GM12875 (cell line): ENCODE data around the gene ACIN1.

ENCODE experiments used
- H3K4me3 ChIP-seq: one replicate; pipeline ENCODE4 v1.5.1; 2011; ENCODE audit warnings: low read depth, low read length, control low read depth
- TF ChIP-seq, protein P1 (sequence below): IDR thresholded peaks from 2 replicates; pipeline ENCODE4 v1.5.1; 2011; ENCODE audit warnings: low read depth, mild to moderate bottlenecking, control low read depth, inconsistent platforms, low read length, moderate library complexity, borderline replicate concordance; ENCODE audit not compliant: insufficient read depth

The ACIN1 gene

DNA sequence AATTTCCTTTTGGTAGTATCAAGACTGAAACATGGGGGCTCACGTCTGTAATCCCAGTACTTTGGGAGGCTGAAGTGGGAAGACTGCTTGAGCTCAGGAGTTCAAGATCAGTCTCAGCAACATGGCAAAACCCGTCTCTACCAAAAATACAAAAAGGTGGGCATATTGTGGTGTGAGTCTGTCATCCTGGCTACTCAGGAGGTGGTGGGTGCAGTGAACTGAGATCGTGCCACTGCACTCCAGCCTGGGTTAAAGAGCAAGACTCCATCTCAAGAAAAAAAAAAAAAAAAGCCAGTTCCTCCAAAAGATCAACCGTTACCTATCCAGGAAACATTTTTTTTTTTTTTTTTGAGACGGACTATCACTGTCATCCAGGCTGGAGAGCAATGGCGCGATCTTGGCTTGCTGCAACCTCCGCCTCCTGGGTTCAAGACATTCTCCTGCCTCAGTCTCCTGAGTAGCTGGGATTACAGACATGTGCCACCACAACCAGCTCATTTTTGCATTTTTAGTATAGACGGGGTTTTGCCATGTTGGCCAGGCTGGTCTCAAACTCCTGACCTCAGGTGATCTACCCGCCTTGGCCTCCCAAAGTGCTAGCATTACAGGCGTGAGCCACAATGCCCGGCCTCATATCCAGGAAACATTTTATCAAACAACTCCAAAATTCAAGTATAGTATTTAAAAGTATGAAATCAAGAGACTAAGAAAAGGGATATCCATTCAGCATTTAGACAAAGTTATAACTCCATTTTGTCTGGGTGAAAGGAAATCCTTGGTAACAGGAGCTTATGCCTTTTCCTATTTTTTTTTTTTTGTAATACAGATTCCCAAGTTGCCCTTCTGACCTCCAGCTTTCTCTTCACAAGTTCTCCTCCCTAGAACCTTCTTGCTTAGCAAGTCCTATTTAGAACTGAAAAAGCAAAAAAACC is 3.4 kb downstream of the ACIN1 start:
- TF ChIP-seq, protein P1, sequence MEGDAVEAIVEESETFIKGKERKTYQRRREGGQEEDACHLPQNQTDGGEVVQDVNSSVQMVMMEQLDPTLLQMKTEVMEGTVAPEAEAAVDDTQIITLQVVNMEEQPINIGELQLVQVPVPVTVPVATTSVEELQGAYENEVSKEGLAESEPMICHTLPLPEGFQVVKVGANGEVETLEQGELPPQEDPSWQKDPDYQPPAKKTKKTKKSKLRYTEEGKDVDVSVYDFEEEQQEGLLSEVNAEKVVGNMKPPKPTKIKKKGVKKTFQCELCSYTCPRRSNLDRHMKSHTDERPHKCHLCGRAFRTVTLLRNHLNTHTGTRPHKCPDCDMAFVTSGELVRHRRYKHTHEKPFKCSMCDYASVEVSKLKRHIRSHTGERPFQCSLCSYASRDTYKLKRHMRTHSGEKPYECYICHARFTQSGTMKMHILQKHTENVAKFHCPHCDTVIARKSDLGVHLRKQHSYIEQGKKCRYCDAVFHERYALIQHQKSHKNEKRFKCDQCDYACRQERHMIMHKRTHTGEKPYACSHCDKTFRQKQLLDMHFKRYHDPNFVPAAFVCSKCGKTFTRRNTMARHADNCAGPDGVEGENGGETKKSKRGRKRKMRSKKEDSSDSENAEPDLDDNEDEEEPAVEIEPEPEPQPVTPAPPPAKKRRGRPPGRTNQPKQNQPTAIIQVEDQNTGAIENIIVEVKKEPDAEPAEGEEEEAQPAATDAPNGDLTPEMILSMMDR: no peak
- no peak overlapping the region for H3K4me3 ChIP-seq

DNA sequence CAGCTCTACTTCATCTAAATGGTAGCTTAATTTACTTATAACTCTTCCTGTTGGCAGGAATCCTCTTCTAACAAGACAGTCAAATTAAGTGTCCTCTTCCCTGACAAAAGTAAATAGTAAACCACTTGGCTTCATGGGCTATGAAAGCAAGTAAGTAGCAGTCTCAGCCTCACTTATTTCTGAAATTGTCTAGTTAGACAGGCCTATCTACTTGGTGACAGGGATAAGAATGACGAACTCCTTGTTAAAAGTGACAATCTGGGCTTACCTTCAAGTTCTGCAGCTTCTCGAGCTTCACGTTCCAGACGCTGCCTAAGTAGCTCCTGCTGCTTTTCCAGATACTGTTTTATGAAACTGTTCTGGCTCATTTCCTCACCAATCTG is 4.7 kb downstream of the ACIN1 start:
- H3K4me3 ChIP-seq: no peak overlapping the region
- TF ChIP-seq, protein P1: no peak

DNA sequence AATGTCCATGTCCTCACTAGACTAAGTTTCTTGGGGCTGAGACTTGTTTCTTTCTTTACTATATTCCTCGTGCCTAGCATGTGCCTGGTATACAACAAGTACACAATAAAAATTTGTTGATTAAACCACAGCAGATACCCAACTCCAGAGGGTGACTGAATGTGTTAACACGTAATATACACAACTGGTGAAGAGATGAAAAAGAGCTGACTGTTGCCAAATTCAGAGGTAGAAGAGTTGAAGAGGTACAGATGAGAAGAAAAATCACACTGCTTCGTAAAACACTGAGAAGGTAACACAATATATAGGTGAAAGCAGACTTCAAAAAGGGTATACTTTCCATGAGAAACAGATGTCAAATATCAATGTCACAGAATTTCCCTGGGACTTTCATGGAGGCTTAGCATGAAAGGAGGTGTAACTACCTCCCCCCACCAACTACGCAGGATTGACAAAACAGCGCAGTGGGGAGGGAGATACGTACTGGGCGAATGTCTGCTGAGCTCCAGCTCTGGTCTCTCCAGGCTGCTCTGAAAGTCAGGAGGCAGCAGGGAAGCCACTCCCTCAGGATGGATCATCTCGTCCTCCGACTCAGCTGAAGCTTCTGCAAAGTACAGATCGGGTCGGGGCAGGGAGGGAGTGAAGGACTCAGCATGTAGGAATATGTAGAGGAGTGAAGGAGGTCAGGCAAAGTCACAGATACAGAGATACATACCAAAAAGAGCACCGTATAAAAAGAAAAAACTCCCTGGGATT is 5.3 kb downstream of the ACIN1 start:
- H3K4me3 ChIP-seq: no peak overlapping the region
- TF ChIP-seq, protein P1: no peak

DNA sequence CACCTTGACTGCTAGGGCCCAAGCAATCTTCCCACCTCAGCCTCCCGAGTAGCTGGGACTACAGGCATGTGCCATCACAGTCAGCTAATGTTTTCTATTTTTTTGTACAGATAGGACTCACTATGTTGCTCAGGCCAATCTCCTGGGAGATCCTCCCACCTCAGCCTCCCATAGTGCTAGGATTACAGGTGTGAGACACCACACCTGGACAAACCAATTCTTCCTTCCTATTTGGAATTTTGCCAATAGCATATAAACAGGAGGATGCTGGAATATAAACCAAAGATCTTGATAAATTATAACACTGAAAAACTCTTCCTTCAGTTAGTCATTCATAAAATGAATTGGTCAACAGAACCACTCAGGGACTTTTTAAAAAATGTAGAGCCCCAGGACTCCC is 8.4 kb downstream of the ACIN1 start:
- no peak overlapping the region for H3K4me3 ChIP-seq
- TF ChIP-seq, protein P1: no peak

DNA sequence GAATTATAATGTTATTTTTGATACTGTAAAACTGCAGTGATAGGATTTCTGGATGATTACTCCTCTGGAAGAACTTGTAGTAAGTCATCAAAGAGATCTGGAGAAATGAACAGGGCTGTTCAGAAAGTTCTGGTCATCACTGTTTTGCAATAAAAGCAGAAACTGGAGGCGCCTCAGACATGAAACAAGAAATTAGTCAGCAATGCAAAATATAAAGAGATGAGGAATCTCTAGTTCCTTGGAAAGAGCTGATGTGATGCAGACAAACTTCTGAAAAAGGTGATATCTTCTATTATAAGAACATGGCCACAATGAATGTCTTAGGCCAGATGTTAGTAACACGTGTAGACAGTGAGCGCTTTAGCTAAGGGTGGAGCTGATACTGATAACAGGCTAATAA is 9.5 kb downstream of the ACIN1 start:
- no peak overlapping the region for H3K4me3 ChIP-seq
- TF ChIP-seq, protein P1: no peak

DNA sequence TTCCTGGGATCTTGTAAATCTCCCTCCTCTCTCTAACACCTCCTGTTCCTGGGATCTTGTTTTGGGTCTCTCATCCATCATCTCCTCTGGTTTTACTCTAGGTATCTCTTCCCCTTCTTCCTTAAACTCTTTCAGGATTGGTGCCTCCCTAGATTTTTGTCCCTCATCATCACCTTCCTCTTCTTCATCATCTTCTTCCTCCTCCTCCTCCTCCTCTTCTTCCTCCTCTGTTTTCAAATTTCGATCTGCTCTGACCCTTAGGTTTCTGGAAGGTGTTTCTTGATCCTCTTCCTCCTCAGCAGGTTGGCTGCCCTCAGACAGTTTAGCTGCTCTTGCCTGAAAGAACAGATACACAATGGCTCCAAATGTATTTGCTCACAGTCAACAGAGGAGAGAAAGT is 14.5 kb downstream of the ACIN1 start:
- TF ChIP-seq, protein P1: no peak
- H3K4me3 ChIP-seq: no peak overlapping the region
